Sigmoid colon (tissue), 7 donors: ENCODE measurements around the gene MRGPRD. TPM values are rescaled to one million over a fixed set of nuclear protein-coding genes. Genes with fewer than 3 reads are reported as not detected.
A peak's percentile ranks its signal among the peaks of the same experiment; 100 is the strongest.

Source experiments
- DNase-seq: peaks from one replicate; pipeline ENCODE4 v3.0.0-alpha.2; 2019
- H3K27ac ChIP-seq, 4 donors: fragments of 200-600 bp; sonication (generic); one replicate each; pipeline ENCODE4 v1.5.1; 2016 to 2019; ENCODE audit warnings: mild to moderate bottlenecking in 1 of 4
- H3K27me3 ChIP-seq, 3 donors: fragments of 200-600 bp; sonication (generic); one replicate each; pipeline ENCODE4 v1.5.1; 2019; ENCODE audit warnings: mild to moderate bottlenecking in 1 of 3
- H3K36me3 ChIP-seq, 4 donors: fragments of 200-600 bp; sonication (generic); one replicate each; pipeline ENCODE4 v1.5.1; 2016 to 2019
- H3K4me1 ChIP-seq, 4 donors: fragments of 200-600 bp; sonication (generic); one replicate each; pipeline ENCODE4 v1.5.1; 2017 to 2019
- H3K4me3 ChIP-seq, 4 donors: fragments of 200-600 bp; sonication (generic); one replicate each; pipeline ENCODE4 v1.5.1; 2017 to 2019; ENCODE audit warnings: mild to moderate bottlenecking in 2 of 4, moderate library complexity in 1 of 4
- H3K9me3 ChIP-seq, 4 donors: fragments of 200-600 bp in 3 of 4; sonication (generic) in 3 of 4; one replicate each; pipeline versions ENCODE4 v1.5.1 to v1.6.1; 2013 to 2019
- CTCF ChIP-seq, 4 experiments: fragments of 450-650 bp in 3 of 4; fragments of 200-600 bp in 1 of 4; IDR thresholded peaks; one replicate each; pipeline ENCODE4 v1.5.1; 2016 to 2019; ENCODE audit warnings: antibody characterized with exemption in 4 of 4, mild to moderate bottlenecking in 3 of 4, moderate library complexity in 2 of 4
- EP300 ChIP-seq, 4 donors: sonication (generic); formaldehyde crosslinking; IDR thresholded peaks; one replicate each; pipeline ENCODE4 v1.6.1; 2017; ENCODE audit warnings: antibody characterized with exemption in 4 of 4
- POLR2A ChIP-seq, 2 donors: fragments of 450-650 bp; IDR thresholded peaks; one replicate each; pipeline ENCODE4 v1.6.1; 2016; ENCODE audit warnings: antibody characterized with exemption in 2 of 2, mild to moderate bottlenecking in 2 of 2, moderate library complexity in 2 of 2
- POLR2AphosphoS5 ChIP-seq, 4 donors: sonication (generic); formaldehyde crosslinking; IDR thresholded peaks; one replicate each; pipeline ENCODE4 v1.6.1; 2017; ENCODE audit warnings: antibody characterized with exemption in 4 of 4
- WGBS, 2 donors: extraction: QIAGEN DNeasy Blood & Tissue Kit; methylation state at CpG; one replicate each; pipeline ENCODE4 v1.1.7; 2013; 5-methylcytosine and 5-hydroxymethylcytosine counted together
- intact Hi-C: fragments of 100-400 bp; cut with DNase I; formaldehyde crosslinking; loops from one replicate; pipeline ENCODE4 v1.15.1; 2023
- polyA plus RNA-seq, 3 donors: library from polyadenylated mRNA; stranded (reverse); fragments of 200-250 nt; gene quantifications; one replicate each; pipeline ENCODE4 v1.2.3, GENCODE V29; 2013
- total RNA-seq, 4 donors: library from RNA; depleted of rRNA; stranded (reverse); fragments of >200 nt; gene quantifications; one replicate each; pipeline ENCODE4 v1.1.0, GENCODE V29; 2016
- donor health status: healthy with polysubstance abuse.
- donor health status: Bipolar disorder and iron deficiency.
- donor health status: healthy.

MRGPRD gene
- total and polyA plus RNA-seq, 7 donors = 1.9 to 2.2 (median 2.1) TPM; not detected in 4

- Histone ChIP-seq H3K27ac (peak overlapping the region in 1 of 4 donors; percentile 27), H3K36me3 (no peaks in the 10 kb centered on the region), H3K9me3 (no peaks in the 10 kb centered on the region), H3K4me3 (no peak overlapping the region), H3K27me3 (no peaks in the 10 kb centered on the region), H3K4me1 (peaks cover 0 to 9% (median 0%) of the 10 kb centered on the region in 4 donors)
- intact Hi-C loops = no loop called here
- TF ChIP-seq EP300 (IDR thresholded peaks at IDR 0.05) = no peak
- DNase-seq = no peak
- 86 to 92% methylated on average over 9 of the region's 9 CpGs for WGBS, 2 donors
Observed at GRCh38 chr11:68966894-68967780, 13.6 kb downstream of the MRGPRD start.

GRCh38 chr11:68965901-68966853, 14.6 kb downstream of the MRGPRD start:
- peaks cover 0 to 9% (median 0%) of the 10 kb centered on the region in 4 donors for H3K4me1 ChIP-seq
- TF ChIP-seq POLR2AphosphoS5 (IDR thresholded peaks at IDR 0.05) = no peak
- no peak for TF ChIP-seq CTCF (IDR thresholded peaks at IDR 0.05)
- 86 to 88% methylated on average over 15 of the region's 15 CpGs for WGBS, 2 donors
- intact Hi-C loops = no loop called here
- H3K27me3 ChIP-seq = no peaks in the 10 kb centered on the region
- H3K27ac ChIP-seq = no peak overlapping the region
- H3K9me3 ChIP-seq = no peaks in the 10 kb centered on the region
- no peak overlapping the region for H3K4me3 ChIP-seq
- peak; percentile 57 for DNase-seq
- H3K36me3 ChIP-seq = no peaks in the 10 kb centered on the region

- Histone ChIP-seq H3K4me1 (peaks cover 0 to 5% (median 0%) of the 10 kb centered on the region in 4 donors), H3K9me3 (no peaks in the 10 kb centered on the region), H3K27me3 (no peaks in the 10 kb centered on the region), H3K36me3 (no peaks in the 10 kb centered on the region), H3K27ac (no peak overlapping the region), H3K4me3 (no peak overlapping the region)
- 91 to 93% methylated on average over 3 of the region's 3 CpGs for WGBS, 2 donors
- intact Hi-C loops = no loop called here
- TF ChIP-seq POLR2A (IDR thresholded peaks at IDR 0.05) (no peak), POLR2AphosphoS5 (IDR thresholded peaks at IDR 0.05) (no peak), EP300 (IDR thresholded peaks at IDR 0.05) (no peak), CTCF (IDR thresholded peaks at IDR 0.05) (no peak)
- DNase-seq = peak; percentile 27
Observed at GRCh38 chr11:68963779-68964178, 17.0 kb downstream of the MRGPRD start.

- Histone ChIP-seq H3K9me3 (peaks cover 0 to 3% (median 0%) of the 10 kb centered on the region in 4 donors), H3K36me3 (no peaks in the 10 kb centered on the region), H3K27ac (no peak overlapping the region), H3K4me1 (no peaks in the 10 kb centered on the region), H3K27me3 (no peaks in the 10 kb centered on the region), H3K4me3 (no peak overlapping the region)
- WGBS, 2 donors = 64 to 77% methylated on average over 16 of the region's 16 CpGs
- intact Hi-C loops = no loop called here
- TF ChIP-seq CTCF (IDR thresholded peaks at IDR 0.05) (peak; percentile 8 to 21 (median 13)), POLR2AphosphoS5 (IDR thresholded peaks at IDR 0.05) (no peak)
- DNase-seq = peak; percentile 68
Observed at GRCh38 chr11:68962527-68963250, 18.1 kb downstream of the MRGPRD start.
